G401.6 (cell line): ENCODE data around the gene ACOX2.

ENCODE experiments used
- FAIRE-seq: peaks from 2 replicates; lab custom pipeline; 2012; peaks lifted over from hg19 to GRCh38; lab: Jason Lieb, UNC

The ACOX2 gene

GRCh38 chr3:58566398-58567250 is 29.6 kb upstream of the ACOX2 start:
- no peak for FAIRE-seq

- FAIRE-seq, result no peak
Measured at GRCh38 chr3:58565621-58566397, 28.8 kb upstream of the ACOX2 start.

GRCh38 chr3:58564456-58565160 is 27.6 kb upstream of the ACOX2 start:
- FAIRE-seq, result no peak

GRCh38 chr3:58564054-58564453 is 27.1 kb upstream of the ACOX2 start:
- FAIRE-seq, result no peak

- FAIRE-seq, result no peak
Measured at GRCh38 chr3:58563386-58564035, 26.5 kb upstream of the ACOX2 start.

GRCh38 chr3:58562498-58562897 is 25.5 kb upstream of the ACOX2 start:
- FAIRE-seq, result no peak

GRCh38 chr3:58560771-58561311 is 23.9 kb upstream of the ACOX2 start:
- peak; percentile 98 for FAIRE-seq

- no peak for FAIRE-seq
Measured at GRCh38 chr3:58559586-58559985, 22.6 kb upstream of the ACOX2 start.

- FAIRE-seq, result no peak
Measured at GRCh38 chr3:58557491-58557890, 20.5 kb upstream of the ACOX2 start.

GRCh38 chr3:58556761-58557221 is 19.8 kb upstream of the ACOX2 start:
- FAIRE-seq, result no peak

GRCh38 chr3:58556001-58556400 is 19.0 kb upstream of the ACOX2 start:
- FAIRE-seq, result no peak

- no peak for FAIRE-seq
Measured at GRCh38 chr3:58555203-58555602, 18.2 kb upstream of the ACOX2 start.

- no peak for FAIRE-seq
Measured at GRCh38 chr3:58553003-58553402, 16.0 kb upstream of the ACOX2 start.

- FAIRE-seq, result no peak
Measured at GRCh38 chr3:58551636-58552180, 14.7 kb upstream of the ACOX2 start.

GRCh38 chr3:58544541-58544940 is 7.6 kb upstream of the ACOX2 start:
- FAIRE-seq, result no peak

GRCh38 chr3:58540176-58540858 is 3.3 kb upstream of the ACOX2 start:
- no peak for FAIRE-seq

GRCh38 chr3:58539626-58540025 is 2.6 kb upstream of the ACOX2 start:
- FAIRE-seq, result no peak

GRCh38 chr3:58537412-58538301 is 667 bp upstream of the ACOX2 start:
- FAIRE-seq, result no peak

- FAIRE-seq, result no peak
Measured at GRCh38 chr3:58535531-58536500, 1.2 kb downstream of the ACOX2 start.
